Caco-2 (cell line): ENCODE results near the gene CNTN5. TPM values are rescaled to one million over a fixed set of nuclear protein-coding genes. Genes with fewer than 3 reads are reported as not detected.

Experiments used
- BruUV-seq: library from RNA; stranded (reverse); fragments of 400-500 nt; replicated peaks from 2 replicates; lab custom pipeline; 2021; lab: Mats Ljungman, UMichigan
- CTCF ChIA-PET: fragments of 300-600 bp; sonication (Branson Sonifier 250); formaldehyde crosslinking; loops from one replicate; lab custom pipeline; 2022; ENCODE audit warnings: antibody characterized with exemption; lab: Charles Lee
- POLR2A ChIA-PET: fragments of 300-600 bp; sonication (Branson Sonifier 250); formaldehyde crosslinking; loops from one replicate; lab custom pipeline; 2022; ENCODE audit warnings: antibody characterized with exemption; lab: Charles Lee
- DNase-seq, 2 experiments: peaks; one replicate each; pipeline versions ENCODE4 v3.0.0 to v3.0.0-alpha.2; 2020 to 2022
- H3K27me3 ChIP-seq: replicated peaks from 2 replicates; pipeline ENCODE4 v1.6.0; 2011; ENCODE audit warnings: low read length; ENCODE audit not compliant: control insufficient read depth, insufficient read depth
- H3K36me3 ChIP-seq: 2 replicates; pipeline ENCODE4 v1.5.1; 2011; ENCODE audit warnings: low read length; ENCODE audit not compliant: control insufficient read depth, insufficient read depth
- H3K4me1 ChIP-seq: fragments of 250-450 bp; sonication (Bioruptor Pico); 2 replicates; pipeline ENCODE4 v1.5.1; 2020; ENCODE audit warnings: mild to moderate bottlenecking
- H3K4me3 ChIP-seq: 2 replicates; pipeline ENCODE4 v1.5.1; 2011; ENCODE audit warnings: low read depth, mild to moderate bottlenecking, control low read depth, low read length
- H3K9me3 ChIP-seq: fragments of 250-450 bp; sonication (Bioruptor Pico); 2 replicates; pipeline ENCODE4 v1.5.1; 2020; ENCODE audit warnings: mild to moderate bottlenecking, moderate library complexity
- H3K27ac Mint-ChIP-seq: one replicate; pipeline ENCODE4 v1.8.0; 2022; ENCODE audit warnings: mixed read lengths; ENCODE audit not compliant: unreplicated experiment
- H3K27me3 Mint-ChIP-seq: one replicate; pipeline ENCODE4 v1.8.0; 2022; ENCODE audit warnings: mixed read lengths; ENCODE audit not compliant: insufficient read depth, unreplicated experiment
- H3K36me3 Mint-ChIP-seq: one replicate; pipeline ENCODE4 v1.8.0; 2022; ENCODE audit warnings: mild to moderate bottlenecking, mixed read lengths; ENCODE audit not compliant: insufficient read depth, unreplicated experiment
- H3K4me1 Mint-ChIP-seq: one replicate; pipeline ENCODE4 v1.8.0; 2022; ENCODE audit warnings: low read depth, mixed read lengths; ENCODE audit not compliant: unreplicated experiment
- H3K4me3 Mint-ChIP-seq: one replicate; pipeline ENCODE4 v1.8.0; 2022; ENCODE audit warnings: mild to moderate bottlenecking, moderate library complexity, mixed read lengths; ENCODE audit not compliant: unreplicated experiment
- H3K9me3 Mint-ChIP-seq: one replicate; pipeline ENCODE4 v1.8.0; 2022; ENCODE audit warnings: mixed read lengths; ENCODE audit not compliant: unreplicated experiment
- CTCF ChIP-seq, 2 experiments: fragments of 200-600 bp in 1 of 2; IDR thresholded peaks; 1 replicate in 1 of 2; 2 replicates in 1 of 2; pipeline versions ENCODE4 v1.5.1 to v1.8.0; 2011 to 2022; ENCODE audit warnings: antibody characterized with exemption in 1 of 2, control low read depth in 1 of 2, inconsistent platforms in 1 of 2, low read depth in 1 of 2, low read length in 1 of 2, mild to moderate bottlenecking in 1 of 2, moderate library complexity in 1 of 2; ENCODE audit not compliant: insufficient read depth in 1 of 2, severe bottlenecking in 1 of 2, unreplicated experiment in 1 of 2
- intact Hi-C: fragments of 100-400 bp; cut with micrococcal nuclease; formaldehyde crosslinking; loops from one replicate; pipeline ENCODE4 v1.10.0; 2022; ENCODE audit not compliant: unreplicated experiment
- total RNA-seq: library from RNA; stranded (reverse); gene quantifications from 2 replicates; pipeline ENCODE4 v1.2.3, GENCODE V29; 2022

The CNTN5 gene
- total RNA-seq, 1 experiment from 2014 or later, result 1.00 TPM

GRCh38 chr11:99160447-99160846 is 139.7 kb downstream of the CNTN5 start:
- Histone ChIP-seq H3K9me3 (no peaks in the 10 kb centered on the region), H3K27me3 (no peaks in the 10 kb centered on the region), H3K4me3 (no peak overlapping the region), H3K36me3 (no peaks in the 10 kb centered on the region), H3K4me1 (no peaks in the 10 kb centered on the region)
- intact Hi-C loops, result no loop called here
- POLR2A ChIA-PET, result no interaction called here
- no peak overlapping the region for H3K27ac Mint-ChIP-seq
- H3K9me3 Mint-ChIP-seq, result no peaks in the 10 kb centered on the region
- H3K4me1 Mint-ChIP-seq, result no peaks in the 10 kb centered on the region
- no TSS peak for BruUV-seq
- H3K4me3 Mint-ChIP-seq, result no peak overlapping the region
- TF ChIP-seq CTCF (IDR thresholded peaks at IDR 0.05; ENCODE audit: insufficient read depth in 1 of 2, low read depth in 1 of 2, low read length in 1 of 2, severe bottlenecking in 1 of 2, unreplicated experiment in 1 of 2), result no peak
- DNase-seq, result no peak
- H3K36me3 Mint-ChIP-seq, result no peaks in the 10 kb centered on the region
- CTCF ChIA-PET, result no interaction called here
- no peaks in the 10 kb centered on the region for H3K27me3 Mint-ChIP-seq

DNA sequence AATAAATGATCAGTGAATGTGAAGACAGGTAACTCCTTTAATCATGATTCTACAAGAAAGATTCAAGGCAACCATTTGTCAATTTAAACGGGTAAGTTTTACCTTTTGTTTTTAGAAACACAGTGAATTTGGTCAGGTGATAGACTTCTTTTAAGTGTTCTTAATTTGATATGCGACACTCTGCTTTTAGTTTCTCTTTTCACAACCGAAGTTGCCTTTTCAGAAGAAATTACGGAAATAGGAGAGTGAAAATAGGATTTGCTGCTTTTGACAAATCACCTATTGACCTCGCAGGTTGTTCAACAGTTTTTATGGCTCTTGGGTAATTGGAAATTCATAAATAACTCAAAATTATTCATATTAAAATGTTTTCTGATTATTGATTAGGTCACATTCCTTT is 142.1 kb downstream of the CNTN5 start:
- H3K36me3 ChIP-seq, result no peaks in the 10 kb centered on the region
- no peaks in the 10 kb centered on the region for H3K4me1 Mint-ChIP-seq
- H3K9me3 ChIP-seq, result no peaks in the 10 kb centered on the region
- BruUV-seq, result no TSS peak
- ChIA-PET CTCF (no interaction called here), POLR2A (no interaction called here)
- no peaks in the 10 kb centered on the region for H3K4me1 ChIP-seq
- no peak for TF ChIP-seq CTCF (IDR thresholded peaks at IDR 0.05; ENCODE audit: insufficient read depth in 1 of 2, low read depth in 1 of 2, low read length in 1 of 2, severe bottlenecking in 1 of 2, unreplicated experiment in 1 of 2)
- DNase-seq, result no peak
- H3K27ac Mint-ChIP-seq, result no peak overlapping the region
- no peaks in the 10 kb centered on the region for H3K27me3 Mint-ChIP-seq
- no peaks in the 10 kb centered on the region for H3K27me3 ChIP-seq
- H3K4me3 Mint-ChIP-seq, result no peak overlapping the region
- no peaks in the 10 kb centered on the region for H3K9me3 Mint-ChIP-seq
- intact Hi-C loops, result no loop called here
- no peaks in the 10 kb centered on the region for H3K36me3 Mint-ChIP-seq
- no peak overlapping the region for H3K4me3 ChIP-seq

GRCh38 chr11:99170591-99170990 is 149.8 kb downstream of the CNTN5 start:
- no peaks in the 10 kb centered on the region for H3K4me1 Mint-ChIP-seq
- H3K27me3 Mint-ChIP-seq, result peaks cover 4% of the 10 kb centered on the region
- H3K36me3 Mint-ChIP-seq, result no peaks in the 10 kb centered on the region
- POLR2A ChIA-PET, result no interaction called here
- intact Hi-C loops, result loop anchor here (5.0 kb wide), 1 partner anchor 1253 kb away; no protein-coding TSS in a partner anchor
- CTCF ChIA-PET, result no interaction called here
- no peak for DNase-seq
- H3K36me3 ChIP-seq, result no peaks in the 10 kb centered on the region
- H3K9me3 Mint-ChIP-seq, result no peaks in the 10 kb centered on the region
- H3K27me3 ChIP-seq, result no peaks in the 10 kb centered on the region
- no peak overlapping the region for H3K4me3 ChIP-seq
- no peak overlapping the region for H3K27ac Mint-ChIP-seq
- no peak overlapping the region for H3K4me3 Mint-ChIP-seq
- H3K4me1 ChIP-seq, result no peaks in the 10 kb centered on the region
- H3K9me3 ChIP-seq, result no peaks in the 10 kb centered on the region; the same call in 1 of the 2 replicates
- BruUV-seq, result no TSS peak
- TF ChIP-seq CTCF (IDR thresholded peaks at IDR 0.05; ENCODE audit: insufficient read depth in 1 of 2, low read depth in 1 of 2, low read length in 1 of 2, severe bottlenecking in 1 of 2, unreplicated experiment in 1 of 2), result no peak
